GM18951 (cell line): ENCODE measurements around the gene MEI1.

Experiments used
- POLR2A ChIP-seq: IDR thresholded peaks from 4 replicates; pipeline ENCODE4 v1.6.1; 2011; ENCODE audit warnings: mild to moderate bottlenecking; ENCODE audit not compliant: insufficient read length, insufficient read depth; ENCODE audit errors: extremely low read depth
- in situ Hi-C: fragments of 300-500 bp; cut with MboI; formaldehyde crosslinking; loops from one replicate; pipeline ENCODE4 v1.12.0; 2022; ENCODE audit warnings: low sequenced_read_pairs, mixed read lengths, inconsistent platforms; ENCODE audit not compliant: unreplicated experiment

MEI1 gene

DNA sequence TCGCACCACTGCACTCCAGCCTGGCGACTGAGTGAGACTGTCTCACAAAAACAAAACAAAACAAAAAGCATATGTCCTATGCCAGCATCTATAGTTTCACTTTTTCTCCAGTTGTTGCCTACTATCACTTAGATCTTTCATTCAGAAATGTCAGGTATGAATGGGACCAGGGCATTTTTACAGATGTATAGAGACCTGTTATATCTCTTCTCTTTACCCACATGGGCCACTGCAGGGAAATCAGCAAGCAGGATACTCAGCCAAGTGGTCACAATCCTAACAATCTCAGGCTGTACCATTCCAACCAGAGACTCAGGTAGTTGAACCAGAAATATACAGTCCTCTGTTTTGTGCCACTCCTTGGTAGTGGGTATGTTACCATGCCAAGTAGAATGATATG is 117.6 kb downstream of the MEI1 start:
- in situ Hi-C loops: loop anchor here (10.0 kb wide), 1 partner anchor 128 kb away; the partner anchor contains the start of gene CENPM

DNA sequence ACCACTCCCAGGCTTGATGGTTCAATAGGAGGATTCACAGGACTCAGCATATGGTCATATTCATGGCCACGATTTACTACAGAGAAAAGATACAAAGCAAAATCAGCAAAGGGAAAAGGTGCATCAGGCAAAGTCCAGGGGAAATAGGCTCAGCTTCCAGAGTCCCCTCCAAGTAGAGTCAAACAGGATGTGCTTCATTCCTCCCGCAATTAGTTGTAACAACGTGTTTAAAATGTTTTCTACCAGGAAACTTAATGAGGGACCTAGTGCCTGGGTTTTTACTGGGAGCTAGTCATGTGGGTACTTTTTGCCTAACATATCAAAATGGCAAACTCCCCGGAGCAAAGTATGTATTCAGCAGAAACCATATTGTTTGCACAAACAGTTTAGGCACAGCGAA is 118.7 kb downstream of the MEI1 start:
- no peak for TF ChIP-seq POLR2A
- in situ Hi-C loops: loop anchor here (10.0 kb wide), 1 partner anchor 127 kb away; the partner anchor contains the start of gene CENPM

More for the DNA sequence above, 117.6 kb downstream of the MEI1 start:
- no peak for TF ChIP-seq POLR2A

- TF ChIP-seq POLR2A: no peak
- in situ Hi-C loops: loop anchor here (10.0 kb wide), 1 partner anchor 126 kb away; the partner anchor contains the start of gene CENPM
These were observed 119.3 kb downstream of the MEI1 start for GRCh38 chr22:41818596-41818995.

DNA sequence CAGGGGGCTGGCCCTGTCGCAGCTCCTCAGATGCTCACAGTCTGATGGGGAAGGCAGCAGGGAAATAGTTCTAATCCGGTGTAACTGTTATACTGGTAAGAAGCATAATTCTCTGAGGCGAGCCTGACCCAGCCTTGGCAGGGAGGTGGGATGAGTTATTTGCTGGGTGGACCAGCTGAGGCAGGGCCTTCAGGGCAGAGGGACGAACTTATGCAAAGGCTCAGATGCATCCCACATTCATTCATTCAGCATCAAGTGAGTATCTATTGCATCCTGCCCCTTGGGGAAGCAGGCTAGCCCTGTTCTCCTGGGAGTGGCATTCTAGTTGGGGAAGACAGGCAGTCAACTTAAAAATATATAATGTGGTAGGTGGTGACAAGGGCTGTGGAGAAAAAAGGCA is 120.0 kb downstream of the MEI1 start:
- in situ Hi-C loops: loop anchor here (10.0 kb wide), 1 partner anchor 126 kb away; the partner anchor contains the start of gene CENPM
- TF ChIP-seq POLR2A: no peak

DNA sequence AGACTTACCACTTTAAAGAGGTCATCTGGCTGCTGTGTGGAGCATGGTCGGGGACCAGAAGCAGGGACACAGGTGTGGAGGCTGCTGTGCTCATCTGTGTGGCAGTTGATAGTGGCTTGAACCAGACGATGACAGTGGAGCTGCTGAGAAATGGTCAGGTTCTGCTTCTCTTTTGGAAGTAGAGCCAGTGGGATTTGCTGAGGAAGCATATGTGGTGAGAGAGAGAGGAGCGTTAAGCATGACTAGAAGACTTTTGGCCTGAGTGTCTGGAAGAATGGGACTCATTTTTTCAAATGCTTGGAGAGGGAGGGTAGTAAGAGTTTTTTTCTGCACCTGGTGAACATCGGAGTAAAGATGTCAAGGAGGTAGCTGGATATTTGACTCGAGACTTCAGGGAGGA is 121.1 kb downstream of the MEI1 start:
- in situ Hi-C loops: no loop called here
- no peak for TF ChIP-seq POLR2A

DNA sequence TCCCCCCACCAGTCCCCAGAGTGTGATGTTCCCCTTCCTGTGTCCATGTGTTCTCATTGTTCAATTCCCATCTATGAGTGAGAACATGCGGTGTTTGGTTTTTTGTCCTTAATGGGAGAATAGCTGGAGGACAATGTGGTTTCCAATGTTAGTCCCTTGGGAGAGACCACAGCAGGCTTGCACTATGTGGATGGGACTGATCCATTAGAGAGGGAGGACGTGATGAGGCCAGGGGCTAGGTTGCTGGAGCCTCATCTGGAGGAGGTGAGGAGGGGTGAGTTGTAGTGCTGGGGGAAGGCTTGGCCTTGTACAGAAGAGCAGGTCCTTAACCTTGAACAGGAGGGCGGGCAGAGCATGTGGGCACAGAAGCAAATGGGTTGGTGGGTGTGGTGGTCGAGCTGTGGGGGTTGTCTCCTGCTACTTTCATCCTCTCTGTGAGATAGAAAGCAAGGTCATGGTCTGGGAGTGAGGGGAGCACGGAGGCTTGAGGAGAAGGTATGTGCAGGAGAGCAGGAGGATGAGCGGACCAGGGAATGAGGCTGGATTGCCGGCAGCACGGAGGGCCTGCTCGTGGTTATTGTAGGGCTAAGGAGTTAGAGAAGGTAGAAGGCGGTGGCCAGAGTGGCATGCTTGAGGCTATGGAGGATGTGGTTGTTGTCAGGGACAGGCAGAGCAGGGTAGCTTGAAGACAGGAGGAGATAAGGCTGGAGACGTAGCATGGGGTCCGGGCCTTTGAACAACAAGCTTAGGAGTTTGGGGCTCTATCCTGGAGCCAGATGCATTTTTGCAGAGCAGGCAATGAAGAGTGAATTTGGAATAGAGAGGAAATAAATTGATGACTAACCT is 122.4 kb downstream of the MEI1 start:
- in situ Hi-C loops: no loop called here
- TF ChIP-seq POLR2A: no peak

DNA sequence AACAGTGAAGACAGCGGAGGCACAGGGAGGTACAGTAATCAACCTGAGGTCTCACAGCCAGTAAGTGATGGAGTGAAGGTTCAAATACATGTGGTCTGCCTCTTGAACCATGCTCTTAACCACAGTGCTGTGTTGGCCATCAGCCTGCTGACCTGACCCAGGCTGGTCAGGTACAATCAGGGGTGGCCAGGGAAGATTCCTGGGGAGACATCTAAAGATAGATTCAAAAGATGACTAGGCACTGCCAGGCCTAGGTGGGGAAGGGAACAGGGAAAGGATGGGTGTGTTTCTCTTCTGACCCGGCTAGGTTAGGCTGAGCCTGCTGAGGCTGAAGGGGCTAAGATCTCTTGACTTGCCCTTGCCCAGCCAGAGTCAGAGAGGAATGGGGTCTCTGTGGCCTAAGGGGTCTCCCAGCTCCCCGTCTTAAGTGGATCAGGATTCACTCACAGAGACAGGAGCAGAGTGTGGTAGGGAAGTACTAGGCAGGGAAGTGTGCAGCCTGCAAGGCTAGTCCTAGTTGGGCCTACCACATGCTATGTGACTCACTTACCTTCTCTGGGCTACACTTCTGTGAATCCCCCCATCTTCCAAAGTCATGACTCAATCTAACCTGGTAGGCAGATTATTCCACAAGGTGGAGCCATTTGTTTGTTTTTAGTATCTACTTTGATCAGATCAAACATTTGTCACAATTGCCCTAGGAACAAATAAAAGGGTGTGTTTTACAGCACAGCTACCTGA is 123.2 kb downstream of the MEI1 start:
- no peak for TF ChIP-seq POLR2A
- in situ Hi-C loops: no loop called here

GRCh38 chr22:41823797-41824196 is 124.5 kb downstream of the MEI1 start:
- no peak for TF ChIP-seq POLR2A
- in situ Hi-C loops: no loop called here

GRCh38 chr22:41825376-41825775 is 126.1 kb downstream of the MEI1 start:
- in situ Hi-C loops: no loop called here
- no peak for TF ChIP-seq POLR2A

DNA sequence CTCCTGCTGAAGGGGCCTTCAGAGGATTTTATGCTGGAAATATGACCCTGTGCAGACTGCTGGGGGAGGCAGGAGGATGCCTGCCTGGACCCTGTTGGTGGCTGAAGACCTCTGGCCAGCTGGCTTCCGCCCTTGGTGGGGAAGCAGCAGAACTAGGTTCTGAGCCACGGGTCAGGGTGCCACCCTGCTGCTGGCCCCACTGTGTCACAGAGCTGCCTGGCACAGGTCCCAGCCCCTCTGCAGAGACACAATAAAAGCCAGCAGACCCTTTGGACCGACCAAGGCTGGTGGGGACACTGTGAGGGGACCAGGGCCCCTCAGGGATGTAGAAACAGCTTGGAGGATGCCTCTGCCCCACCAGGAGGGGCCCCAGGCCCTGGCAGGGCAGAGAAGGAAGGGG is 126.7 kb downstream of the MEI1 start:
- no peak for TF ChIP-seq POLR2A
- in situ Hi-C loops: no loop called here

DNA sequence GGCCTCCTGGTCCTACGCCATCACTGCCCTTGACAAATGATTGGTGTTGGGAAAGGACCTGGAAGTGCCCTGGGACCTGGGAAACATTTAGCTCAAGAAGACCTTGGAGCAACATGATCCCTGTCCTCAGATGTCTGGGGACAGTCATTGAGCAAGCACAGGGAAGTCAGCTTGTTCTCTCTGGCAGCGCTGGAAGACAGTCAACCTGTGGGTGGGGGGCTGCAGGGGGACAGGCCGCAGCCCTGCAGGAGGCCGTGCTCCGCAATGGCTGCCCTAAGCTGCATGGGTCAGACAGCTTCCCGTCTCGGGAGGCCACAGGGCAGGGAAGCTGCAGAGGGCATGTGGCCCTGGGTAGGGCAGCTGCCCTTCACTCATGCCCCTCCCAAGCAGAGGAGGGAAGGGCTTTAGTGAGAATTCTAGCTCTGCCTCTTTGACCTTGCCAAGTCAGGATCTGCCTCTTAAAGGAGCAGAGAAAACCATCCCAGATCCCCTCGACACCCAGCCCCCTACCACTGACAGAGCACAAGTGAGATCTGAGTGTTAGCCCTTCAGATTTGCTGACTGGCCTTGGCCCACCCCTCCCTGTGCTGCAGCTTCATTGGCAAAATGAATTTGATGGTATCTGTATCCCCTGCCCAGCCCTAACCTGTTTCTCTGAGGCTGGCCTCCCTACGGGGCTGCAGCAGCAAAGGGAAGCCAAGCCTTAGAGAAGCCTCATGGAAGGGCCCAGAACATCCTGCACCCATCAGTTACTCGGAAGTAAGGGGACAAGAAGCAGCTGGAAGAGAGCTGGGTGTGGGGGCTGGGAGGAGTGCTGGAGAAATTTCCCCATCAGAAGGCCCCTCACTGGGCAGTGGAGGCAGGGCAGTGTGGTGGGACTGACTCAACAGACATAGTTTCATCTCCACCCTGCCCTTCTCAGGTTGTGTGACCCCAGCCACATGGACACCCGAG is 127.4 kb downstream of the MEI1 start:
- in situ Hi-C loops: no loop called here
- no peak for TF ChIP-seq POLR2A

DNA sequence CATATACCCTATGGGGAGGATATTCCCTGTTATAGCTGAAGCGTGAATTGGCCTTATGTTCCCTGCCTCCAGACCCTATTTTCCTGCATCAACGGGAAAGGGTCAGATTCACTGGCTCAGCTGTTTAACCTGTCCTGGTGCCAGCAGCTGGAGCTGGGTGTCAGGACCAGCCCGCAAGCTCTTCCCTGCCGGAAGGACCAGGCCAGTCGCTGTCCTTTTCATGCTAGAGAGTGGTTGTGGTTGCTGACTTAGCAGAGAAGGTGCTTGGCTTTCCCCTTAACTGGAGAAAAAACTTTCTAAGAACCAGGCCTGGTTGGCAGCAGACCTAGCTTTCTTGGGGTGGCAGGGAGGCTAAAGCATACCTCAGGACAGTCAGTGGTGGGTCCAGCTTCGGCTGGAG is 128.4 kb downstream of the MEI1 start:
- TF ChIP-seq POLR2A: no peak
- in situ Hi-C loops: no loop called here

DNA sequence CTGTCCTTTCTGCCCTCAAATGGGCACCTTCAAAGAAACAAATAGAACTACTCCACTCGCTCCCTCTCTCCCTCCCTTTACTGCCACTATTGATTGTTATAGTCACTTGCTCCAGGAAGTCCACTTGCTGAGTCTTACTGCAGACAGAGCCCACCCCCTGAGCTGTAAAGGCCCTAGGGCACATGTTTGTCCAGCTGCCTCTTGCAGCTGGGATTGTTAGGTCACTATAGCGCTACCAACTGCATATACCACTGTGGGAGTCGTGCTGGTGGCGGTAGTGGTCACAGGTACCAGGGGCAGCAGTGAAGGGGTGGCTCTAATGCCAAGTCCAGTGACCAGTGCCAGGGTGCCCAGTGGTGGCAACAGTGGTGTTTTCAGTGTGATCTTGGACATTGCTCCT is 129.2 kb downstream of the MEI1 start:
- in situ Hi-C loops: no loop called here
- no peak for TF ChIP-seq POLR2A
